C4-2B (cell line): ENCODE measurements around the gene ZNF57.
A peak's percentile ranks its signal among the peaks of the same experiment; 100 is the strongest.

ENCODE experiments used
- H3K27ac ChIP-seq: fragments of 450-650 bp; 2 replicates; pipeline ENCODE4 v1.5.1; 2017
- ZFX ChIP-seq: fragments of 450-650 bp; IDR thresholded peaks from 2 replicates; pipeline ENCODE4 v1.6.1; 2017
- TF ChIP-seq, protein P1 (sequence below): fragments of 450-650 bp; conservative IDR thresholded peaks from 2 replicates; pipeline ENCODE4 v1.5.1; 2017; ENCODE audit warnings: mild to moderate bottlenecking

Gene ZNF57

DNA sequence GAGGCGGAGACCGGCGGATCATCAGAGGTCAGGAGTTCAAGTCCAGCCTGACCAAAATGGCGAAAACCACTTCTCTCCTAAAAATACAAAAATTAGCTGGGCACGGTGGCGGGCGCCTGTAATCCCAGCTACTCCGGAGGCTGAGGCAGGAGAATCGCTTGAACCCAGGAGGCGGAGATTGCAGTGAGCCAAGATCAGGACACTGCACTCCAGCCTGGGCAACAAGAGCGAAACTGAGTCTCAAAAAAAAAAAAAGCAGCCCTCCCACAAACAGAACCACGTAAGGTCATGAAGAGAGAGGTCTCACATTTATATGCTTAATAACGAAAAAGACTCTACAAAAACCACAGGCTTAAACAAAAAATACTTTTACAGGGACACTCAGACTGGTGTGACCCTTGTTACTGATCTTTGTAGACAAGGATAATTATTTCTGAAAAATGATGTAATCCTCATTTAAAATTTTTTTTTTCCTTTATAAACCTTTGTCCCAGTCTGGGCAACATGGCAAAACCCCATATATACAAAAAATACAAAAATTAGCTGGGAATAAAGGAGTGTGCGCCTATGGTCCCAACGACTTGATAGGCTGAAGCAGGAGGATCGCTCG is 45.0 kb downstream of the ZNF57 start:
- TF ChIP-seq ZFX: no peak
- TF ChIP-seq, protein P1, sequence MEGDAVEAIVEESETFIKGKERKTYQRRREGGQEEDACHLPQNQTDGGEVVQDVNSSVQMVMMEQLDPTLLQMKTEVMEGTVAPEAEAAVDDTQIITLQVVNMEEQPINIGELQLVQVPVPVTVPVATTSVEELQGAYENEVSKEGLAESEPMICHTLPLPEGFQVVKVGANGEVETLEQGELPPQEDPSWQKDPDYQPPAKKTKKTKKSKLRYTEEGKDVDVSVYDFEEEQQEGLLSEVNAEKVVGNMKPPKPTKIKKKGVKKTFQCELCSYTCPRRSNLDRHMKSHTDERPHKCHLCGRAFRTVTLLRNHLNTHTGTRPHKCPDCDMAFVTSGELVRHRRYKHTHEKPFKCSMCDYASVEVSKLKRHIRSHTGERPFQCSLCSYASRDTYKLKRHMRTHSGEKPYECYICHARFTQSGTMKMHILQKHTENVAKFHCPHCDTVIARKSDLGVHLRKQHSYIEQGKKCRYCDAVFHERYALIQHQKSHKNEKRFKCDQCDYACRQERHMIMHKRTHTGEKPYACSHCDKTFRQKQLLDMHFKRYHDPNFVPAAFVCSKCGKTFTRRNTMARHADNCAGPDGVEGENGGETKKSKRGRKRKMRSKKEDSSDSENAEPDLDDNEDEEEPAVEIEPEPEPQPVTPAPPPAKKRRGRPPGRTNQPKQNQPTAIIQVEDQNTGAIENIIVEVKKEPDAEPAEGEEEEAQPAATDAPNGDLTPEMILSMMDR: no peak
- peak overlapping the region; percentile 74 for H3K27ac ChIP-seq

DNA sequence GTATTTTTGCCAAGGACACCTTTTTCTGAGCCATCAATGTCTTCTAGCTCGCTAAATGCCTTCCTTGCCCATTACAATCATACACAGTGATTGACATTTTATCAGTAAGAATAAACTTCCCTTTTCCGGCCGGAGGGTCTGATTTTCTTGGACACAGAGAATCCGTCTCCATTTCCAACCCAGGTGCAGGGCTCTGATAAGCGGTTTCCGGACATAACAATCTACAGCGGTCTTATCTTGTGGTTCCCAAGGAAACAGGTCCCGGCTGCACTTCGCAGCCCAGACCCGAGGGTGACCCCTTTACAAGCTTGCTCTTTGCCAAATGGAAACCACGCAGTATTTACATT is 49.2 kb downstream of the ZNF57 start:
- no peak for TF ChIP-seq ZFX
- TF ChIP-seq, protein P1: no peak
- peak overlapping the region; percentile 91 for H3K27ac ChIP-seq

DNA sequence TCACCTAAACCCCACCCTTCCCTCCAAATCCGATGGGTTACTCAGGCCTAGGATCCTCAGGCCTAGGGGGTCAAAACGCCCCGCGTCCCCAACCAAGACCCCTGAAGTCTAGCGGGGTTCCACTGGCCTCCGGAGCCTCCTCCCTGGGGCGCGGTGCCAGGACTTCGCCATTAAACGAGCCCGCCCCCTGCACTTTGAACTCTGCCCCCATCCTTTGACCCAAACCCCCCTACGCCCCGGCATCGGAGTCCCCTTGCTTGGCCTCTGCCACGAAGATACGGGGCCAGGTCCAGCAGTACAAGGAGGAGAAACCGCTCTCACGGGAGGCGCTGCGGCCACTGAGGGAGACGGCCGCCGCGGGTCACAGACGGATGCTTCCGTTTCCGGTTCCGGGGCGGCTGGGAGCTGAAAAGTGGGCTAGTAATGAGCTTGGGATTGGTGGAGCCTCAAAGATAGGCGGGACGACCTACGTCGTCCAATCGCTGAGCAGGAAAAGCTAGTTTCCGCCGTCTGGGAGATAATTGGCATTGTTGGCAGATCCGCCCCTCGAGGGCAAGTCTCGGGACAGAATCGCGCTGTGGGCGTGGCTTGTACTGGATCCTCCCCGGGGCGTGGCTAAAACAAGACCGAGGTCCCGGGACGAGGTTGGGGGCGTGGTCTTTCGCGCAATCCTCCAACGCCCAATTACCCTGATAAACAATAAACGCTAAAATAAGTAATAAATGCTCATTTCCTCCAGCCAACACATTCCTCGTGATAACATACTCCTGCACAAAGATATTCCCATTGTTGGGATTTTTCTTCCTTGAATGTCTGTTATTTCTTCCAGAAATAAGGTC is 49.8 kb downstream of the ZNF57 start:
- no peak; the same call in 1 of the 2 replicates for TF ChIP-seq ZFX
- TF ChIP-seq, protein P1: no peak
- peak overlapping the region; percentile 91 for H3K27ac ChIP-seq

DNA sequence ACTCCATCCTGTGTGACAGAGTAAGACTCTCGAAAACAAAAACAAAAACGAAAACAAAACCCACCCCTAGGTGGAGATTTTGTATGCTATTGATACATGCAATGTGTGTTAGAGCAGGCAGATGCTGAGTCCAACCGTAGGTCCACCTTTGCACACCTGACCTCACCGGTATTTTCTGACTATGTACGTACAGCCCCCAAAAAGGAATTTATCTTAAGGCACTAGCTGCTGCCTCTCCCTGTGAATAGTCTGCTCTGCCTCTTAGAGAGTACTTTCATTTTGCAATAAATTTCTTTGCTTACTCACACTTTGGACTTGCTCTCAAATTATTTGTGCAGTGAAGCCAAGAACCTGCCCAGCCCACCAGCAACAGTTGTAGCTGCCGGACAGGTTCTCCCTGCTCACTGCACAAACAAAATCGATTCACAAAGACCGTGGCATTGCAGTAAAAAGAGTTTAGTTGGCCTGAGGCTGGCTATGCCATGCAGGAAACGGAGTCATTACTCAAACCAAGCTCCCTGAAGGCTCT is 52.3 kb downstream of the ZNF57 start:
- H3K27ac ChIP-seq: peak overlapping the region; percentile 96
- TF ChIP-seq, protein P1: peak; percentile 44
- TF ChIP-seq ZFX: no peak

DNA sequence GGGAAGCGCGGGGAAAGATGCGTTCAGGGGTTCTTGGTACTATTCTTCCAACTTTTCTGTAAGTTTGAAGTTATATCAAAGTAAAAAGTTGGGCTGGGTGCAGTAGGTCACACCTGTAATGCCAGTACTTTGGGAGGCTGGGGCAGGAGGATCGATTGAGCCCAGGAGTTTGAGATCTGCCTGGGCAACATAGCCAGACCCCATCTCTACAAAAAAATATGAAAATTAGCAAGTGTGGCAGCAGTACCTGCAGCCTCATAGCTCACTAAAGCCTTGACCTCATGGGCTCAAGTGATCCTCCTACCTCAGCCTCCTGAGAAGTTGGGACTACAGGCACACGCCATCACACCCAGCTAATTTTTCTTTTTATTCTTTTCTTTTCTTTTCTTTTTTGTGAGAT is 56.4 kb downstream of the ZNF57 start:
- no peak overlapping the region for H3K27ac ChIP-seq

DNA sequence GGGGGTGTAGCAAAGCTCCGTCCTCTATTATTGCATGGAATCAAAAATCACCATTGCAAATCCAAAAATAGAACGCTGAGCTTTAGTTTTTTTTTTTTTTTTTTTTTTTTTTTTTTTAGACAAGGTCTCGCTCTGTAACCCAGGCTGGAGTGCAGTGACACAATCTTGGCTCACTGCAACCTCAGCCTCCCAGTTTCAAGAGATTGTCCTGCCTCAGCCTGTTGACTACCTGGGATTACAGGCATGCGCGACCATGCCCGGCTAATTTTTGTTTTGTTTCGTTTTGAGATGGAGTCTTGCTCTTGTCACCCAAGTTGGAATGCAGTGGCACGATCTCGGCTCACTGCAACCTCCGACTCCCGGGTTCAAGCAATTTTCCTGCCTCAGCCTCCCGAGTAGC is 59.4 kb downstream of the ZNF57 start:
- TF ChIP-seq, protein P1: no peak
- no peak for TF ChIP-seq ZFX
- no peak overlapping the region for H3K27ac ChIP-seq

More for the DNA sequence above, 56.4 kb downstream of the ZNF57 start:
- TF ChIP-seq, protein P1: no peak

DNA sequence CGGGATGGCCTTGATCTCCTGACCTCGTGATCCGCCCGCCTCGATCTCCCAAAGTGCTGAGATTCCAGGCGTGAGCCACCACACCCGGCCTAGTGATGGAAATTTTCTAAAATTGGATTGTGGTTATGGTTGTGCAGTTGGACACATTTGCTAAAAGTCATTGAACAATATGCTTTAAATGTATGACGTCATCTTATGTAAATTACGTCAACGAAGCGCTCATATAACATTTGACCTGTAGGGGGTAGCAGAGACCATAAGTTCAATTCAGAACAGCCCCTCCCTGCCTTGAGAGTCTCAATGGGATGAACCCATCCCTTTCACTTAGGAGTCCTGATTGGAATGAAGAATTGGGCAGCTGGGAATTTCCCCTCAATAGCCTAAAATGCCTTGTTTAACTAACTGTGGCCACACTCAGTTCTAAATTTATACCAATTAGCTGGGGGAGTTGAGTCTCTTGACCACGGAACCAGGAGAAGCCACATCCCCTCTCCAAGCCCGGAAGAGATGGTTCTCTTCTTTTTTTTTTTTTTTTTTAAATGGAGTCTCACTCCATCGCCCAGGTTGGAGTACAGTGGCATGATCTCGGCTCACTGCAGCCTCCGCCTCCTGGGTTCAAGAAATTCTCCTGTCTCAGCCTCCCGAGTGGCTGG is 61.4 kb downstream of the ZNF57 start:
- H3K27ac ChIP-seq: no peak overlapping the region
- TF ChIP-seq ZFX: no peak
- TF ChIP-seq, protein P1: peak; percentile 73
